Smooth muscle cell (in vitro differentiated cells): Measurements from ENCODE around the gene PTPRCAP. TPM values are rescaled to one million over a fixed set of nuclear protein-coding genes. Genes with fewer than 3 reads are reported as not detected.

Source experiments
- DNase-seq: peaks from one replicate; lab custom pipeline; 2025; ENCODE audit not compliant: unreplicated experiment; lab: John Stamatoyannopoulos, UW
- H2AFZ ChIP-seq: fragments of 200-600 bp; sonication (generic); 2 replicates; pipeline ENCODE4 v1.6.0; 2016; ENCODE audit warnings: antibody characterized with exemption, low read depth, mild to moderate bottlenecking
- H3F3A ChIP-seq: fragments of 200-600 bp; sonication (generic); 2 replicates; pipeline ENCODE4 v1.6.0; 2017; ENCODE audit warnings: antibody characterized with exemption, low read depth
- H3K27ac ChIP-seq: fragments of 200-600 bp; sonication (generic); 2 replicates; pipeline ENCODE4 v1.5.1; 2016; ENCODE audit warnings: low read depth, mild to moderate bottlenecking
- H3K27me3 ChIP-seq: fragments of 200-600 bp; sonication (generic); 2 replicates; pipeline ENCODE4 v1.6.1; 2016; ENCODE audit warnings: low read depth, mild to moderate bottlenecking
- H3K36me3 ChIP-seq: fragments of 200-600 bp; sonication (generic); 2 replicates; pipeline ENCODE4 v1.5.1; 2016; ENCODE audit warnings: low read depth
- H3K4me1 ChIP-seq: fragments of 200-600 bp; sonication (generic); 2 replicates; pipeline ENCODE4 v1.5.1; 2016; ENCODE audit warnings: low read depth
- H3K4me2 ChIP-seq: fragments of 200-600 bp; sonication (generic); 2 replicates; pipeline ENCODE4 v1.6.0; 2016; ENCODE audit warnings: mild to moderate bottlenecking
- H3K4me3 ChIP-seq: fragments of 200-600 bp; sonication (generic); 2 replicates; pipeline ENCODE4 v1.5.1; 2016; ENCODE audit warnings: mild to moderate bottlenecking
- H3K79me2 ChIP-seq: fragments of 200-600 bp; sonication (generic); 2 replicates; pipeline ENCODE4 v1.6.0; 2016; ENCODE audit warnings: low read depth, mild to moderate bottlenecking
- H3K9ac ChIP-seq: fragments of 200-600 bp; sonication (generic); 2 replicates; pipeline ENCODE4 v1.6.0; 2016; ENCODE audit warnings: low read depth
- H3K9me3 ChIP-seq: fragments of 200-600 bp; sonication (generic); replicated peaks from 2 replicates; pipeline ENCODE4 v1.5.1; 2016; ENCODE audit warnings: low read depth
- H4K20me1 ChIP-seq: fragments of 200-600 bp; sonication (generic); 2 replicates; pipeline ENCODE4 v1.6.0; 2016; ENCODE audit warnings: low read depth
- WGBS: methylation state at CpG from one replicate; pipeline ENCODE4 v1.1.7; 2016; ENCODE audit warnings: low lambda C conversion rate; 5-methylcytosine and 5-hydroxymethylcytosine counted together
- polyA plus RNA-seq: library from polyadenylated mRNA; unstranded; fragments of >200 nt; fragmentation: Nextera tagmentation; extraction: Ambion mirVana; gene quantifications from 2 replicates; pipeline ENCODE4 v1.2.1, GENCODE V29; 2016
- total RNA-seq: library from RNA; depleted of rRNA; stranded (reverse); fragments of >200 nt; gene quantifications from 2 replicates; pipeline ENCODE4 v1.2.3, GENCODE V29; 2014
- TF ChIP-seq, protein P1 (sequence below): fragments of 200-600 bp; sonication (generic); IDR thresholded peaks from 2 replicates; pipeline ENCODE4 v1.5.1; 2017; ENCODE audit warnings: borderline replicate concordance, mild to moderate bottlenecking, antibody characterized with exemption; ENCODE audit not compliant: insufficient read depth, poor library complexity, severe bottlenecking

Gene PTPRCAP
- total and polyA plus RNA-seq, 2 experiments from 2014 or later = 1.1 TPM; not detected in 1

GRCh38 chr11:67435727-67436458 is 1.6 kb downstream of the PTPRCAP start:
- Histone ChIP-seq H3K4me1 (no peaks in the 10 kb centered on the region), H3K4me2 (no peak overlapping the region), H3K9me3 (no peaks in the 10 kb centered on the region), H3F3A (no peaks in the 10 kb centered on the region), H3K27ac (no peak overlapping the region), H3K9ac (no peak overlapping the region), H4K20me1 (no peaks in the 10 kb centered on the region), H3K27me3 (no peaks in the 10 kb centered on the region), H3K4me3 (no peak overlapping the region), H3K79me2 (no peaks in the 10 kb centered on the region), H3K36me3 (no peaks in the 10 kb centered on the region), H2AFZ (no peak overlapping the region)
- WGBS = 94% methylated on average over 38 of the region's 38 CpGs
- TF ChIP-seq, protein P1, sequence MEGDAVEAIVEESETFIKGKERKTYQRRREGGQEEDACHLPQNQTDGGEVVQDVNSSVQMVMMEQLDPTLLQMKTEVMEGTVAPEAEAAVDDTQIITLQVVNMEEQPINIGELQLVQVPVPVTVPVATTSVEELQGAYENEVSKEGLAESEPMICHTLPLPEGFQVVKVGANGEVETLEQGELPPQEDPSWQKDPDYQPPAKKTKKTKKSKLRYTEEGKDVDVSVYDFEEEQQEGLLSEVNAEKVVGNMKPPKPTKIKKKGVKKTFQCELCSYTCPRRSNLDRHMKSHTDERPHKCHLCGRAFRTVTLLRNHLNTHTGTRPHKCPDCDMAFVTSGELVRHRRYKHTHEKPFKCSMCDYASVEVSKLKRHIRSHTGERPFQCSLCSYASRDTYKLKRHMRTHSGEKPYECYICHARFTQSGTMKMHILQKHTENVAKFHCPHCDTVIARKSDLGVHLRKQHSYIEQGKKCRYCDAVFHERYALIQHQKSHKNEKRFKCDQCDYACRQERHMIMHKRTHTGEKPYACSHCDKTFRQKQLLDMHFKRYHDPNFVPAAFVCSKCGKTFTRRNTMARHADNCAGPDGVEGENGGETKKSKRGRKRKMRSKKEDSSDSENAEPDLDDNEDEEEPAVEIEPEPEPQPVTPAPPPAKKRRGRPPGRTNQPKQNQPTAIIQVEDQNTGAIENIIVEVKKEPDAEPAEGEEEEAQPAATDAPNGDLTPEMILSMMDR = no peak
- DNase-seq = no peak

GRCh38 chr11:67435031-67435726 is 2.3 kb downstream of the PTPRCAP start:
- no peaks in the 10 kb centered on the region for H3K9me3 ChIP-seq
- H3K9ac ChIP-seq = no peak overlapping the region
- H3F3A ChIP-seq = no peaks in the 10 kb centered on the region
- no peak overlapping the region for H3K4me2 ChIP-seq
- H3K4me3 ChIP-seq = no peak overlapping the region
- TF ChIP-seq, protein P1 = no peak
- WGBS = 88% methylated on average over 16 of the region's 26 CpGs
- no peak for DNase-seq
- H3K27me3 ChIP-seq = no peaks in the 10 kb centered on the region
- H3K79me2 ChIP-seq = peaks cover 6% of the 10 kb centered on the region
- no peaks in the 10 kb centered on the region for H4K20me1 ChIP-seq
- no peaks in the 10 kb centered on the region for H3K4me1 ChIP-seq
- H2AFZ ChIP-seq = no peak overlapping the region
- H3K27ac ChIP-seq = no peak overlapping the region
- no peaks in the 10 kb centered on the region for H3K36me3 ChIP-seq

GRCh38 chr11:67434395-67434881 is 3.0 kb downstream of the PTPRCAP start:
- H3K9ac ChIP-seq = no peak overlapping the region
- no peaks in the 10 kb centered on the region for H3K36me3 ChIP-seq
- H3K79me2 ChIP-seq = peaks cover 13% of the 10 kb centered on the region
- H3K4me2 ChIP-seq = no peak overlapping the region
- H3K4me3 ChIP-seq = no peak overlapping the region
- H3K27me3 ChIP-seq = no peaks in the 10 kb centered on the region
- H3F3A ChIP-seq = no peaks in the 10 kb centered on the region
- no peak overlapping the region for H3K27ac ChIP-seq
- TF ChIP-seq, protein P1 = no peak
- no peaks in the 10 kb centered on the region for H3K4me1 ChIP-seq
- no peaks in the 10 kb centered on the region for H3K9me3 ChIP-seq
- WGBS = 96% methylated on average over 23 of the region's 23 CpGs
- H2AFZ ChIP-seq = no peak overlapping the region
- no peak for DNase-seq
- no peaks in the 10 kb centered on the region for H4K20me1 ChIP-seq
